NK-92 (cell line): ENCODE measurements around the gene CCDC3.
"Not testable (repeated sequence)": the region's sequence is repeated elsewhere in the genome, so short reads cannot be mapped to it uniquely, and the experiment has no call there.

Experiments
- DNase-seq: peaks from one replicate; lab custom pipeline; 2025; ENCODE audit not compliant: unreplicated experiment; lab: John Stamatoyannopoulos, UW

The CCDC3 gene

GRCh38 chr10:13001887-13002212 lies 337 bp upstream of the CCDC3 start:
- no peak for DNase-seq

GRCh38 chr10:13000431-13000830 lies 1.1 kb downstream of the CCDC3 start:
- DNase-seq: no peak

- DNase-seq: no peak
These were observed 1.7 kb downstream of the CCDC3 start for GRCh38 chr10:12999849-13000248.

DNA sequence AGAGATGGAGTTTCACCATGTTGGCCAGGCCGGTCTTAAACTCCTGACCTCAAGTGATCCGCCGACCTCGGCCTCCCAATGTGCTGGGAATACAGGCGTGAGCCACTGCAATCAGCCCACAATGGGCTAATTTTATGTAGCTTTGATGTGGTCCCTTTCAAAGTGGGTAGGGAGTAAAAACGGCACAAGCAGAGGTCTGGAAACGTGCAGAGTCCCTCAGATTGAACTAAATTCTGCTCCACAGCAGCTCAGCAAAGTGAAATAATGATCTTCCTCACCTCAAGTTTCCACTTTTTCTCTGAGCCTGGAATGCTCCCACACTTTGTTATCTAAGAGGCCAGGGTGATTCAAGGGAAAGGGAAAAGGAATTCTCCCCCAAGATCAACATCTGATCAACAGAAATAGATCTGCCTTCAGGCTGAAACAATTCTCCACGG lies 6.1 kb downstream of the CCDC3 start:
- DNase-seq: no peak

GRCh38 chr10:12993595-12993994 lies 7.9 kb downstream of the CCDC3 start:
- DNase-seq: no peak

DNA sequence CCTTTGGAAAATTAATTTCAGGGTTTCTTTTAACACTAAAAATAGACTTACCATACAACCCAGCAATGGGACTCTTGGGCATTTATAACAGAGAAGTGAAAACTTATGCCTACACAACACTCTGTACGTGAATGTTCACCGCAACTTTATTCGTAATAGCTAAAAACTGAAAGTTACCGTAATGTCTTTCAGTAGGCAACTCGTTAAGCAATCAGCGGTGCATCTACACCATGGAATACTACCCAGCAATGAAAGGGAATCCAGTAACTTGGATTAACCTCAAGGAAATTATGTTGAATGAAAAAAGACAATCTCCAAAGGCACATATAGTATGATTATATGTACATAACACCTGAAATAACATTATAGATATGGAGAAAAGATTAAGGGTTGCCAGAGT lies 16.2 kb downstream of the CCDC3 start:
- no peak for DNase-seq

- no peak for DNase-seq
These were observed 17.3 kb downstream of the CCDC3 start for GRCh38 chr10:12984165-12984747.

DNA sequence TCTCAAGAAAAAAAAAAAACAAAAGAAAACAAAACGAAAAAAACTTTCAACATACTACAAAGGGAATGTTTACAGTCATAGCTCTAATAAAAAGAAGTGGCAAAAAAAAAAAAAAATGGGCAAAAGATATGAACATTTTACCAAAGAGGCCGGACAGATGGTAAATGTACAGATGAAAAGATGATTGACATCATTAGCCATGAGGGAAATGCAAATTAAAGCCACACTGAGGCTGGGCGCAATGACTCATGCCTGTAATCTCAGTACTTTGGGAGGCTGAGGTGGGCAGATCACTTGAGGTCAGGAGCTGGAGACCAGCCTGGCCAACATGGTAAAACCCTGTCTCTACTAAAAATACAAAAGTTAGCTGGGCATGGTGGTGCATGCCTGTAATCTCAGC lies 17.9 kb downstream of the CCDC3 start:
- not testable (repeated sequence) for DNase-seq

GRCh38 chr10:12981570-12981969 lies 19.9 kb downstream of the CCDC3 start:
- no peak for DNase-seq

GRCh38 chr10:12980713-12981306 lies 20.7 kb downstream of the CCDC3 start:
- no peak for DNase-seq

DNA sequence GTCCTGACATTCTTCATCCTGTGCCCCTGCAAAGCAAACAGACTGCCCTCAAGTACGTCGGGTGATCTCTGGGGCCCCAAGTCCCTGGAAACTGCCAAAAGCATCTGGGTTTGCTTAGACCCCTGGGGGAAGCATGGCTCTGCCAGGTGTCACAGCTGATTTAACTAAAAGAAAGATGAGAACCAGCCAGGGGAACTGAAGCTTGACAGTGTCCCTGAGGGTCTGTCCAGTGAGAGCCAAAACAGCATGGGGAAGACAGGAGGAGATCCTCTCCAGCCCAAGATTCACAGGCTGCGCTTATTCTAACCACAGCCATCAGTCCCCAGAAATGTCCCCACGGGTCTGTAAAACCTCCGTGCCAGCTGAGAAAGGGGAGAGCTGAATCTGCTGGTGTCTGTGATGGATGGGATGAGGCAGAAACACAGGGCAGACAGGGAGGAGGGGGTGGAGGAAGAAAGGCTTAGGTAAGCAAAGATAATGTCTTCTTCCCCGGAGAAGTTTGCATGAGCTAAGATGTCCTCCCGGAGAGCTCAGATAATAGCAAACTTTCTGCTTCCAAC lies 21.3 kb downstream of the CCDC3 start:
- no peak for DNase-seq

DNA sequence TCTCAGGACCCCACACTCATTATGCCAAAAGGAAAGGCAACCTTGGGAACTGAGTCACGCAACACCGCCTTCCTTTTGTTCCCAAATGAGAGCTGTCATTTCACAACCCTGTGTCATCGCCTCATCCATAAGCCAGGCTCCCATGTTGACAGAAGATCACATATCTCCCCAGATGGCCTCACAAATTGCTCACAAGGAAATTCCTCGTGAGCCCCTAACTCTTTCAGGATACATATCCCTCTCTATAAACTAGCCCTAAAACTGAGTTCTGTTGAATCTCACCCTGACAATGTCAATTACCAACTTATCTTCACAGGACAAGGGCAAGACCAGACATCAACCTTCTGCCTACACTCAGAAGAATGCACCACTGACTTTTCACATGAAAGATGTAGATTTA lies 22.6 kb downstream of the CCDC3 start:
- DNase-seq: no peak

DNA sequence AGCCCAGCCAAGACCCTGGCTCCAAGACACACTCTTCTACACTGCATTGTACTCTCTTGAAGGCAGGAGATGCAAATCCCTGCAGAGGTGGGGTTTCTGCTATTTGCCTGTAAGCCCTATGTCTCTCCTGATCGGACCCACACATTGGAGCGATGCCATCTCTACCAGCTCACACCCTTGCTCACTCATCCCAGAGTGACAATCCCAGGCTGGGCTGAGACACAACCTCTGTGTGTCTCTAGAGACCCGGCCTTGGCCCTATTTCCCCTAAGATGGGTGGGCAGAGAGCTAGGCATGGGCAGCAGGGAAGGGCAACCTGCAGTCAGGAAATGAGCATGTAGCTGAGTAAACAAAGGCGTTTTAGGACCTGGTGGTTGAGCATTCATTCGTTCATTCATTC lies 25.6 kb downstream of the CCDC3 start:
- no peak for DNase-seq

DNA sequence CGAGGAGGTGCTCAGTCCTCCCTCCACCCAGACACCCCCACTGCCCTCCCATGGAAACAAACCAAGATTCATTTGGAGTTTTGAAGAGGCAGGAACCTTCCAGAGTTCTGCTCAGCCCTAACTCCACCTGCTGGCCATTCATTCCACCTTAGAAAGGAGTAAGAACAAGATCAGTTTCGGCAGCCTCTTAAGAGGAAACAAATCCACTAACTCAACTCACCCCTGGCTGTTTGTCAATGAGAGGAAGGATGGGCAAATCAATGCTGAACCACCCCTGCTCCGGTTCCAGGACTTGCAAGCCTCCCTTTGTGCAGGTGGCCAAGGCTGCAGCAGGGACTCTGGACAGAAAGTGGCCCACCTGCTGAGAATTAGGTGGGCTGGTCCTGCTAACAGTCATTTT lies 26.2 kb downstream of the CCDC3 start:
- no peak for DNase-seq

DNA sequence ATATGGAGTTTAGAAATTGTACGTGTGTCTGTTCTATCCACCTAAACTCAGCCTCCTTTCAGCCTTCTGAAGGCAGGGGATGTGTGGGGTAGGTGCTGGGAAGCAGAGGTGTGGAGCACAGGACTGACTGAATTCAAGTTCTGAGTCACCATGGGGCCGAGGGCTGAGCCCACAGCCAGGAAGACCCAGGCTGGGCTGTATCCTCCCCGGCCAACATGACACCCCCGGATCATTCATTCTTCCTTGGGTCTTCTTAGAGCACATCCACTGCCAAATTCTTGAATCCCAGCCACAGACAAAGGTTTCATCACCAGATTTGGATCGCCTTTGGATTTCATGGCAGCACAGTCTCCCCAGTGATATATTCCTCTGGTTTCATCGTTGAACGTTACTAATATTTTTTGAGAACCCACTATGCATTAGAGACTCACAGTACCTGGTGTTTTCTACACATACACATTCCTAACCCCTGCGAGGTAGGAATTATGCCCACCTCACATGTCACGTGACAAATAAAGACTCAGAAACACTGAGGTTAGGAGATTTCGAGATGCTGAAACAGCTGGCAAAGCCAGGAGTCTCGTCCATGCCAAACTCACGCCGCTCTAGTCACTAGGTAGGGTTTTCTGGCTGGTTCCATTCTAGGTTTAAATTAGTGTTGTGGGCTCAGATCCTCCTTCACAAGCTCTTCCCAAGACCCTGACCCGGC lies 26.9 kb downstream of the CCDC3 start:
- DNase-seq: no peak

DNA sequence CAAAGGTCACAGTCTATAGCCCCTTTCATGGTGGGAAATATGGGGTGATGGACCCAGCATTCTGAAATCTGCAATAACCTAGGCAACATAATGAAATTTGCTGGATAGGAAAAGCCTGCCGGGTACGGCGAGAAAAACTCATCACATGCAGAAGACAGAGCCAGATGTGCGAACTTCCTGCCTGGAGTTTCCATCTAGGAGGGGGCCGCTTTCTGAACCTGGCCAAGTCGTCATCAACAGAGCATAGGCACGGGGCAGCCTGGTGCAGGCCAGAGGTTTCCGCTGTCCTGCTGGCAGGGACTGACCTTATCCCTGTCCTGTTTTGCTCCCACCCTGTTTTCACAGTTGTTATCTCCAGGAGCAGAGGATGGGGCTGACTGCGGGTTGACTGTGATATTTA lies 27.4 kb downstream of the CCDC3 start:
- DNase-seq: no peak

DNA sequence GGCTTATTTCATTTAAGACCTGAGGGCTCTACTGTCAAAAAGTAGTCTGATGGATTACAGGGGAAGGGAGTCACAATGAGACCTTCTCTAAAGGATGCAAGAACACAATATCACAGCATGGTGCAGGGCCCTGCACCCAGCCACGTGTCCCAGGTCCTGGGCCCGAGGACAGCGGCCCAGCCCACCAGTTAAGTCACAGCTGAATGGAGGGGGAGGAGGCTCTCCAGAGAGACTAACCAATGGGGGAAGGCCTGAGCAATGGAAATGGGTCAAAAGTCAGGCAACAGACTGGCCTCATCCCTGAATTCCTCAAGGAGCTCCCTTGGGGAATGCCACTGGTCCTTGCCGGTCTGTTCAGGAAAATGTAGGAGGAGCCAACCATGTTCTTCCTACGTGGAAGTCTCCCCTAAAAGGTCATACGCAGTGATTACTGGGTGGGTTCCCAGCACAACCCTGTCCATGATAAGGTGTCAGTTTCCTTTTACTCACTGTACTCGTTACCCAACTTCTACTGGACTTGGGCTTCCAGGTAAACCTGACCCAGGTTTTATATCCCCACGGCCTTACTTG lies 28.3 kb downstream of the CCDC3 start:
- no peak for DNase-seq

- DNase-seq: no peak
These were observed 29.4 kb downstream of the CCDC3 start for GRCh38 chr10:12972146-12972545.

GRCh38 chr10:12971001-12971788 lies 30.3 kb downstream of the CCDC3 start:
- DNase-seq: no peak

DNA sequence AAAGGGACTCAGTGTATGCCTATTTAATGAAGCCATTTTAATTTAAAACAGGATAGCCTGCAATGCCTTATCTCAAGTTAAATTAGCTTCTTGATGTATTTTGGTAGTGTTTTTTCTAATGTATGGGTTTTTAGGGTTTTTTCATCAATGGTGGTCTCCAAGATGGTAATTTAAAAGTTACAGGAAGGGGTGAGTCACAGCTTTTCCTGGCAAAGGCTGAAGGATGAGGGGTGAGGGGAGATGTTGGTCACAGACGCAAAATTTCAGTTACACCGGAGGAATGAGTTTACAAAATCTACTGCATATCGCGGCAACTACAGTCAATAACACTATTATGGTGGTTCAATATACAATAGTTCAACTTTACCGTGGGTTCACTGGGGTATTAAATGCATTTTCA lies 31.6 kb downstream of the CCDC3 start:
- no peak for DNase-seq

- no peak for DNase-seq
These were observed 35.4 kb downstream of the CCDC3 start for GRCh38 chr10:12966067-12966466.
